Ramos (cell line): ENCODE results near the gene DIS3L.

Source experiments
- in situ Hi-C: fragments of 300-500 bp; cut with MboI; formaldehyde crosslinking; loops from one replicate; pipeline ENCODE4 v1.14.3; 2022; ENCODE audit warnings: low sequenced_read_pairs; ENCODE audit not compliant: unreplicated experiment

DIS3L gene

GRCh38 chr15:66275352-66275751, 18.0 kb upstream of the DIS3L start:
- in situ Hi-C loops: loop anchor here (25.0 kb wide), 1 partner anchor 638 kb away; no protein-coding TSS in a partner anchor

GRCh38 chr15:66276546-66276945, 16.8 kb upstream of the DIS3L start:
- in situ Hi-C loops: loop anchor here (25.0 kb wide), 1 partner anchor 639 kb away; no protein-coding TSS in a partner anchor

- in situ Hi-C loops: loop anchor here (25.0 kb wide), 1 partner anchor 641 kb away; no protein-coding TSS in a partner anchor
Measured at GRCh38 chr15:66278056-66278455, 15.3 kb upstream of the DIS3L start.

- in situ Hi-C loops: loop anchor here (25.0 kb wide), 1 partner anchor 641 kb away; no protein-coding TSS in a partner anchor
Measured at GRCh38 chr15:66278671-66279070, 14.7 kb upstream of the DIS3L start.

- in situ Hi-C loops: loop anchor here (25.0 kb wide), 1 partner anchor 647 kb away; no protein-coding TSS in a partner anchor
Measured at GRCh38 chr15:66284271-66284670, 9.1 kb upstream of the DIS3L start.

- in situ Hi-C loops: loop anchor here (25.0 kb wide), 1 partner anchor 648 kb away; no protein-coding TSS in a partner anchor
Measured at GRCh38 chr15:66285533-66286280, 7.7 kb upstream of the DIS3L start.

- in situ Hi-C loops: loop anchor here (25.0 kb wide), 1 partner anchor 650 kb away; no protein-coding TSS in a partner anchor
Measured at GRCh38 chr15:66287461-66288057, 5.8 kb upstream of the DIS3L start.

GRCh38 chr15:66288093-66288492, 5.3 kb upstream of the DIS3L start:
- in situ Hi-C loops: loop anchor here (25.0 kb wide), 1 partner anchor 651 kb away; no protein-coding TSS in a partner anchor

- in situ Hi-C loops: loop anchor here (25.0 kb wide), 1 partner anchor 651 kb away; no protein-coding TSS in a partner anchor
Measured at GRCh38 chr15:66288551-66289185, 4.7 kb upstream of the DIS3L start.

GRCh38 chr15:66290007-66290406, 3.4 kb upstream of the DIS3L start:
- in situ Hi-C loops: loop anchor here (25.0 kb wide), 1 partner anchor 653 kb away; no protein-coding TSS in a partner anchor

GRCh38 chr15:66290518-66290917, 2.9 kb upstream of the DIS3L start:
- in situ Hi-C loops: loop anchor here (25.0 kb wide), 1 partner anchor 653 kb away; no protein-coding TSS in a partner anchor

- in situ Hi-C loops: loop anchor here (25.0 kb wide), 1 partner anchor 655 kb away; no protein-coding TSS in a partner anchor
Measured at GRCh38 chr15:66291816-66292570, 1.4 kb upstream of the DIS3L start.

GRCh38 chr15:66292571-66293418, 573 bp upstream of the DIS3L start:
- in situ Hi-C loops: loop anchor here (25.0 kb wide), 1 partner anchor 655 kb away; no protein-coding TSS in a partner anchor

GRCh38 chr15:66294157-66294931, 976 bp downstream of the DIS3L start:
- in situ Hi-C loops: loop anchor here (25.0 kb wide), 1 partner anchor 657 kb away; no protein-coding TSS in a partner anchor

- in situ Hi-C loops: loop anchor here (25.0 kb wide), 1 partner anchor 658 kb away; no protein-coding TSS in a partner anchor
Measured at GRCh38 chr15:66294932-66295235, 1.5 kb downstream of the DIS3L start.

GRCh38 chr15:66296186-66296585, 2.8 kb downstream of the DIS3L start:
- in situ Hi-C loops: loop anchor here (25.0 kb wide), 1 partner anchor 659 kb away; no protein-coding TSS in a partner anchor

- in situ Hi-C loops: loop anchor here (25.0 kb wide), 1 partner anchor 662 kb away; no protein-coding TSS in a partner anchor
Measured at GRCh38 chr15:66298803-66299251, 5.5 kb downstream of the DIS3L start.
